OCI-LY7 (cell line): ENCODE data around the gene EVI5. TPM values are rescaled to one million over a fixed set of nuclear protein-coding genes. Genes with fewer than 3 reads are reported as not detected.
A peak's percentile ranks its signal among the peaks of the same experiment; 100 is the strongest.

ENCODE experiments used
- BruUV-seq: library from RNA; stranded (reverse); fragments of 400-500 nt; replicated peaks from 2 replicates; lab custom pipeline; 2021; lab: Mats Ljungman, UMichigan
- CTCF ChIA-PET: fragments of 300-600 bp; sonication (Branson Sonifier 250); formaldehyde crosslinking; loops from one replicate; lab custom pipeline; 2022; ENCODE audit warnings: antibody characterized with exemption; ENCODE audit not compliant: unreplicated experiment; lab: Charles Lee
- POLR2A ChIA-PET: fragments of 300-600 bp; sonication (Branson Sonifier 250); formaldehyde crosslinking; loops from one replicate; lab custom pipeline; 2022; ENCODE audit warnings: antibody characterized with exemption; lab: Charles Lee
- DNase-seq: peaks from one replicate; pipeline ENCODE4 v3.0.0-alpha.2; 2015; ENCODE audit warnings: low spot score
- H2AFZ ChIP-seq: fragments of 200-600 bp; sonication (generic), shearing (Covaris generic); 2 replicates; pipeline ENCODE4 v1.6.1; 2014; ENCODE audit warnings: mild to moderate bottlenecking, antibody characterized with exemption, low read length, moderate library complexity
- H3K27ac ChIP-seq: fragments of 200-600 bp; sonication (generic); 2 replicates; pipeline ENCODE4 v1.5.1; 2014; ENCODE audit warnings: mixed run types, low read depth, mild to moderate bottlenecking, moderate library complexity, low read length, inconsistent platforms; ENCODE audit not compliant: poor library complexity, severe bottlenecking
- H3K36me3 ChIP-seq: fragments of 200-600 bp; sonication (generic); 2 replicates; pipeline ENCODE4 v1.6.1; 2014; ENCODE audit warnings: mild to moderate bottlenecking, antibody characterized with exemption, low read length, moderate library complexity, mixed read lengths; ENCODE audit not compliant: insufficient read depth
- H3K4me1 ChIP-seq: fragments of 200-600 bp; sonication (generic); 2 replicates; pipeline ENCODE4 v1.5.1; 2014; ENCODE audit warnings: mild to moderate bottlenecking, low read length; ENCODE audit not compliant: insufficient read depth, poor library complexity, severe bottlenecking
- H3K4me2 ChIP-seq: fragments of 200-600 bp; sonication (generic); 2 replicates; pipeline ENCODE4 v1.6.1; 2014; ENCODE audit warnings: mild to moderate bottlenecking, low read length
- H3K4me3 ChIP-seq: fragments of 200-600 bp; sonication (generic); 2 replicates; pipeline ENCODE4 v1.5.1; 2014; ENCODE audit warnings: mild to moderate bottlenecking, low read depth, low read length; ENCODE audit not compliant: poor library complexity, severe bottlenecking
- H3K79me2 ChIP-seq: fragments of 200-600 bp; sonication (generic); 2 replicates; pipeline ENCODE4 v1.6.1; 2016; ENCODE audit warnings: low read depth, mild to moderate bottlenecking, low read length, moderate library complexity, mixed read lengths; ENCODE audit not compliant: insufficient read depth
- H3K9me2 ChIP-seq: fragments of 200-600 bp; sonication (generic); 2 replicates; pipeline ENCODE4 v1.6.1; 2016; ENCODE audit warnings: mild to moderate bottlenecking, low read length, mixed read lengths; ENCODE audit not compliant: insufficient read depth
- H3K9me3 ChIP-seq: fragments of 200-600 bp; sonication (generic); 2 replicates; pipeline ENCODE4 v1.6.1; 2014; ENCODE audit warnings: mild to moderate bottlenecking, mixed run types, low read length, mixed read lengths
- H4K20me1 ChIP-seq: fragments of 200-600 bp; sonication (generic); 2 replicates; pipeline ENCODE4 v1.6.1; 2014; ENCODE audit warnings: mild to moderate bottlenecking, antibody characterized with exemption, low read length, moderate library complexity, mixed read lengths; ENCODE audit not compliant: insufficient read depth
- EZH2phosphoT487 ChIP-seq: fragments of 200-600 bp; sonication (generic); IDR thresholded peaks from 2 replicates; pipeline ENCODE4 v1.6.1; 2018; ENCODE audit warnings: low read depth, borderline replicate concordance, mild to moderate bottlenecking, mixed run types, antibody characterized with exemption, low read length, moderate library complexity, mixed read lengths
- intact Hi-C: fragments of 100-400 bp; cut with micrococcal nuclease; formaldehyde crosslinking; loops from one replicate; pipeline ENCODE4 v1.10.0; 2022; ENCODE audit not compliant: unreplicated experiment
- total RNA-seq, 2 experiments: library from RNA; depleted of rRNA in 1 of 2; stranded (reverse); fragments of >200 nt in 1 of 2; shearing (Covaris generic) in 1 of 2; gene quantifications; 2 replicates each; pipeline ENCODE4 v1.2.3, GENCODE V29; 2014 to 2022
- TF ChIP-seq, protein P1 (sequence below): fragments of 200-600 bp; sonication (generic); conservative IDR thresholded peaks from 2 replicates; pipeline ENCODE4 v1.5.1; 2014; ENCODE audit warnings: mild to moderate bottlenecking, antibody characterized with exemption, low read length, moderate library complexity, mixed read lengths

Gene EVI5
- total RNA-seq, 2 experiments from 2014 or later: 15.1 to 27.8 TPM

DNA sequence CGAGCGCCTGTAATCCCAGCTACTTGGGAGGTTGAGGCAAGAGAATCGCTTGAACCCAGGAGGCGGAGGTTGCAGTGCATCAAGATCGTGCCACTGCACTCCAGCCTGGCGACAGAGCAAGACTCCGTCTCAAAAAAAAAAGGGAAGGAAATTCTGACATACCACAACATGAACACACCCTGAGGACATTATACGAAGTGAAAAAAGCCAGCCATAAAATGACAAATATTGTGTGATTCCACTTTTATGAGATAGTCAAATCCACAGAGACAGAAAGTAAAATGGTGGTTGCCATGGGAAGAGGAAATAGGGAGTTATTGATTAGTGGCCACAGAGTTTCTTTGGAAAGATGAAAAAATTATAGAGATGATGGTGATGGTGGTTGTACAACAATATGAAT is 41.7 kb downstream of the EVI5 start:
- Histone ChIP-seq H3K9me3 (no peaks in the 10 kb centered on the region), H3K9me2 (no peaks in the 10 kb centered on the region), H3K27ac (no peak overlapping the region), H3K4me1 (peaks cover 11% of the 10 kb centered on the region), H3K79me2 (no peaks in the 10 kb centered on the region; the same call in 1 of the 2 replicates), H3K4me3 (no peak overlapping the region), H3K4me2 (no peak overlapping the region), H2AFZ (no peak overlapping the region), H4K20me1 (no peaks in the 10 kb centered on the region; the same call in 1 of the 2 replicates), H3K36me3 (no peaks in the 10 kb centered on the region)
- intact Hi-C loops: loop anchor here (5.0 kb wide), 1 partner anchor 254 kb away; no protein-coding TSS in a partner anchor
- POLR2A ChIA-PET: interaction anchor here (0.6 to 1.3 kb wide), 3 partner anchors 21 to 219 kb away, joined by 3 to 4 read pairs (median 3); no protein-coding TSS in a partner anchor
- BruUV-seq: no TSS peak
- no peak for DNase-seq
- CTCF ChIA-PET: no interaction called here
- TF ChIP-seq, protein P1, sequence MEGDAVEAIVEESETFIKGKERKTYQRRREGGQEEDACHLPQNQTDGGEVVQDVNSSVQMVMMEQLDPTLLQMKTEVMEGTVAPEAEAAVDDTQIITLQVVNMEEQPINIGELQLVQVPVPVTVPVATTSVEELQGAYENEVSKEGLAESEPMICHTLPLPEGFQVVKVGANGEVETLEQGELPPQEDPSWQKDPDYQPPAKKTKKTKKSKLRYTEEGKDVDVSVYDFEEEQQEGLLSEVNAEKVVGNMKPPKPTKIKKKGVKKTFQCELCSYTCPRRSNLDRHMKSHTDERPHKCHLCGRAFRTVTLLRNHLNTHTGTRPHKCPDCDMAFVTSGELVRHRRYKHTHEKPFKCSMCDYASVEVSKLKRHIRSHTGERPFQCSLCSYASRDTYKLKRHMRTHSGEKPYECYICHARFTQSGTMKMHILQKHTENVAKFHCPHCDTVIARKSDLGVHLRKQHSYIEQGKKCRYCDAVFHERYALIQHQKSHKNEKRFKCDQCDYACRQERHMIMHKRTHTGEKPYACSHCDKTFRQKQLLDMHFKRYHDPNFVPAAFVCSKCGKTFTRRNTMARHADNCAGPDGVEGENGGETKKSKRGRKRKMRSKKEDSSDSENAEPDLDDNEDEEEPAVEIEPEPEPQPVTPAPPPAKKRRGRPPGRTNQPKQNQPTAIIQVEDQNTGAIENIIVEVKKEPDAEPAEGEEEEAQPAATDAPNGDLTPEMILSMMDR: no peak
- TF ChIP-seq EZH2phosphoT487: no peak

GRCh38 chr1:92739669-92740524 is 45.0 kb downstream of the EVI5 start:
- TF ChIP-seq, protein P1: no peak
- TF ChIP-seq EZH2phosphoT487: no peak
- intact Hi-C loops: loop anchor here (5.0 kb wide), 1 partner anchor 257 kb away; no protein-coding TSS in a partner anchor

More at GRCh38 chr1:92739669-92740524, 45.0 kb downstream of the EVI5 start:
- no peaks in the 10 kb centered on the region; the same call in 1 of the 2 replicates for H3K79me2 ChIP-seq
- ChIA-PET CTCF (no interaction called here), POLR2A (interaction anchor here (0.6 to 2.4 kb wide), 5 partner anchors 14 to 868 kb away, joined by 3 to 6 read pairs (median 3); no protein-coding TSS in a partner anchor)
- peaks cover 11% of the 10 kb centered on the region for H3K4me1 ChIP-seq
- DNase-seq: no peak
- H3K27ac ChIP-seq: no peak overlapping the region
- H3K9me2 ChIP-seq: no peaks in the 10 kb centered on the region
- peaks cover 4% of the 10 kb centered on the region; the same call in 1 of the 2 replicates for H3K36me3 ChIP-seq
- H3K4me3 ChIP-seq: no peak overlapping the region
- peak overlapping the region; percentile 14; the same call in 1 of the 2 replicates for H3K4me2 ChIP-seq
- H3K9me3 ChIP-seq: no peaks in the 10 kb centered on the region
- H4K20me1 ChIP-seq: 0 out of 2 replicates have a peak, but pooled peaks cover 3% of the 10 kb centered on the region
- no peak overlapping the region for H2AFZ ChIP-seq
- no TSS peak for BruUV-seq
